Keratinocyte (primary cell): ENCODE results near the gene G6PD. TPM values are rescaled to one million over a fixed set of nuclear protein-coding genes. Genes with fewer than 3 reads are reported as not detected.
A peak's percentile ranks its signal among the peaks of the same experiment; 100 is the strongest.

Experiments
- DNase-seq: peaks from one replicate; pipeline ENCODE4 v3.0.0-alpha.2; 2011; ENCODE audit warnings: low read depth, missing footprints, low spot score
- FAIRE-seq: peaks from 2 replicates; lab custom pipeline; 2011; peaks lifted over from hg19 to GRCh38; lab: Jason Lieb, UNC
- H2AFZ ChIP-seq: 2 replicates; pipeline ENCODE4 v1.6.0; 2012; ENCODE audit warnings: low read length, control low read depth, inconsistent platforms; ENCODE audit not compliant: control insufficient read depth
- H3K27ac ChIP-seq: 2 replicates; pipeline ENCODE4 v1.5.1; 2011; ENCODE audit warnings: low read length; ENCODE audit not compliant: control insufficient read depth, insufficient read depth
- H3K27me3 ChIP-seq: 3 replicates; pipeline ENCODE4 v1.6.0; 2011; ENCODE audit warnings: low read length; ENCODE audit not compliant: control insufficient read depth, insufficient read depth; ENCODE audit errors: extremely low read depth
- H3K36me3 ChIP-seq, 2 experiments: 2 replicates in 1 of 2; 3 replicates in 1 of 2; pipeline ENCODE4 v1.5.1; 2011; ENCODE audit warnings: low read length in 2 of 2, mild to moderate bottlenecking in 1 of 2; ENCODE audit not compliant: control insufficient read depth in 2 of 2, insufficient read depth in 2 of 2; ENCODE audit errors: extremely low read depth in 1 of 2
- H3K4me1 ChIP-seq: 3 replicates; pipeline ENCODE4 v1.5.1; 2011; ENCODE audit warnings: low read length; ENCODE audit not compliant: control insufficient read depth, insufficient read depth; ENCODE audit errors: extremely low read depth
- H3K4me2 ChIP-seq: 3 replicates; pipeline ENCODE4 v1.6.0; 2011; ENCODE audit warnings: low read depth, low read length; ENCODE audit not compliant: control insufficient read depth, insufficient read depth; ENCODE audit errors: extremely low read depth
- H3K4me3 ChIP-seq, 3 experiments: fragments of 200-600 bp in 1 of 3; sonication (generic) in 1 of 3; 2 replicates in 2 of 3; 3 replicates in 1 of 3; pipeline ENCODE4 v1.5.1; 2011 to 2016; ENCODE audit warnings: low read length in 3 of 3, mild to moderate bottlenecking in 3 of 3, control low read depth in 2 of 3, inconsistent platforms in 1 of 3, low read depth in 1 of 3, mixed read lengths in 1 of 3, mixed run types in 1 of 3, moderate library complexity in 1 of 3; ENCODE audit not compliant: control insufficient read depth in 2 of 3, insufficient read depth in 2 of 3; ENCODE audit errors: extremely low read depth in 1 of 3
- H3K79me2 ChIP-seq: 2 replicates; pipeline ENCODE4 v1.6.0; 2012; ENCODE audit warnings: low read length; ENCODE audit not compliant: control insufficient read depth, insufficient read depth
- H3K9ac ChIP-seq: 3 replicates; pipeline ENCODE4 v1.6.0; 2011; ENCODE audit warnings: low read length; ENCODE audit not compliant: control insufficient read depth, insufficient read depth; ENCODE audit errors: extremely low read depth
- H3K9me1 ChIP-seq: 3 replicates; pipeline ENCODE4 v1.6.0; 2011; ENCODE audit warnings: low read length; ENCODE audit not compliant: control insufficient read depth, insufficient read depth; ENCODE audit errors: extremely low read depth
- H3K9me3 ChIP-seq: 2 replicates; pipeline ENCODE4 v1.5.1; 2012; ENCODE audit warnings: low read depth, low read length; ENCODE audit not compliant: control insufficient read depth
- H4K20me1 ChIP-seq: 3 replicates; pipeline ENCODE4 v1.6.0; 2011; ENCODE audit warnings: low read length; ENCODE audit not compliant: control insufficient read depth, insufficient read depth; ENCODE audit errors: extremely low read depth
- EZH2 ChIP-seq: IDR thresholded peaks from one replicate; pipeline ENCODE4 v1.6.1; 2012; ENCODE audit warnings: inconsistent platforms, mild to moderate bottlenecking, low read length, moderate library complexity
- dilution Hi-C: fragments of 300-500 bp; cut with MboI; formaldehyde crosslinking; loops from one replicate; pipeline ENCODE4 v1.7.0; 2020; ENCODE audit warnings: low sequenced_read_pairs; ENCODE audit not compliant: extremely low pct_ligation_motif_present
- polyA plus RNA-seq, 5 experiments: library from polyadenylated mRNA; depleted of rRNA in 3 of 5; stranded (reverse) in 3 of 5; stranded (forward) in 1 of 5; unstranded in 1 of 5; fragments of >200 nt; gene quantifications; 1 replicate in 1 of 5; 2 replicates in 3 of 5; 3 replicates in 1 of 5; pipeline versions ENCODE4 v1.2.1 to v1.2.3, GENCODE V29; 2011 to 2012; ENCODE audit warnings: missing spikeins in 2 of 5, low read depth in 1 of 5, low replicate concordance in 1 of 5
- TF ChIP-seq, protein P1 (sequence below), 3 experiments: IDR thresholded peaks in 1 of 3; conservative IDR thresholded peaks in 1 of 3; optimal IDR thresholded peaks in 1 of 3; 2 replicates in 2 of 3; 3 replicates in 1 of 3; pipeline versions ENCODE3 to v1.5.1; 2011; ENCODE audit warnings: low read length in 3 of 3, mild to moderate bottlenecking in 3 of 3, moderate library complexity in 2 of 3, control low read depth in 1 of 3, inconsistent platforms in 1 of 3; ENCODE audit not compliant: insufficient read depth in 2 of 3; ENCODE audit errors: extremely low read depth in 1 of 3

Gene G6PD
- polyA plus RNA-seq, 1 donor (not counting 4 experiments of a cell fraction or from before 2014, with no cell fraction given) = 41.6 TPM

- H3K4me2 ChIP-seq = peak overlapping the region; percentile 41
- dilution Hi-C loops = no loop called here
- peaks cover 3% of the 10 kb centered on the region for H4K20me1 ChIP-seq
- no peaks in the 10 kb centered on the region for H3K27me3 ChIP-seq
- no peak overlapping the region for H3K27ac ChIP-seq
- H3K9ac ChIP-seq = no peak overlapping the region
- H3K9me3 ChIP-seq = no peaks in the 10 kb centered on the region
- FAIRE-seq = no peak
- peaks cover 54% of the 10 kb centered on the region for H3K79me2 ChIP-seq
- no peak overlapping the region for H2AFZ ChIP-seq
- peaks cover 4% of the 10 kb centered on the region in 2 experiments for H3K36me3 ChIP-seq
- no peak for TF ChIP-seq EZH2
- TF ChIP-seq, protein P1, sequence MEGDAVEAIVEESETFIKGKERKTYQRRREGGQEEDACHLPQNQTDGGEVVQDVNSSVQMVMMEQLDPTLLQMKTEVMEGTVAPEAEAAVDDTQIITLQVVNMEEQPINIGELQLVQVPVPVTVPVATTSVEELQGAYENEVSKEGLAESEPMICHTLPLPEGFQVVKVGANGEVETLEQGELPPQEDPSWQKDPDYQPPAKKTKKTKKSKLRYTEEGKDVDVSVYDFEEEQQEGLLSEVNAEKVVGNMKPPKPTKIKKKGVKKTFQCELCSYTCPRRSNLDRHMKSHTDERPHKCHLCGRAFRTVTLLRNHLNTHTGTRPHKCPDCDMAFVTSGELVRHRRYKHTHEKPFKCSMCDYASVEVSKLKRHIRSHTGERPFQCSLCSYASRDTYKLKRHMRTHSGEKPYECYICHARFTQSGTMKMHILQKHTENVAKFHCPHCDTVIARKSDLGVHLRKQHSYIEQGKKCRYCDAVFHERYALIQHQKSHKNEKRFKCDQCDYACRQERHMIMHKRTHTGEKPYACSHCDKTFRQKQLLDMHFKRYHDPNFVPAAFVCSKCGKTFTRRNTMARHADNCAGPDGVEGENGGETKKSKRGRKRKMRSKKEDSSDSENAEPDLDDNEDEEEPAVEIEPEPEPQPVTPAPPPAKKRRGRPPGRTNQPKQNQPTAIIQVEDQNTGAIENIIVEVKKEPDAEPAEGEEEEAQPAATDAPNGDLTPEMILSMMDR (optimal IDR thresholded peaks at IDR 0.05 in 1 of 3, IDR thresholded peaks at IDR 0.05 in 1 of 3, conservative IDR thresholded peaks at IDR 0.05 in 1 of 3; ENCODE audit: extremely low read depth in 1 of 3, insufficient read depth in 2 of 3, low read length in 3 of 3) = no peak
- H3K9me1 ChIP-seq = no peaks in the 10 kb centered on the region
- peaks cover 14% of the 10 kb centered on the region for H3K4me1 ChIP-seq
- no peak overlapping the region for H3K4me3 ChIP-seq
- DNase-seq = no peak
Measured at GRCh38 chrX:154549766-154550165, 3.1 kb upstream of the G6PD start.

GRCh38 chrX:154548028-154548316 is 1.3 kb upstream of the G6PD start:
- Histone ChIP-seq H3K27me3 (no peaks in the 10 kb centered on the region), H3K4me1 (peaks cover 17% of the 10 kb centered on the region), H3K36me3 (peaks cover 3 to 4% of the 10 kb centered on the region in 2 experiments), H3K9ac (peak overlapping the region; percentile 90), H3K79me2 (peaks cover 48% of the 10 kb centered on the region), H2AFZ (peak overlapping the region; percentile 49), H3K9me3 (no peaks in the 10 kb centered on the region), H3K4me2 (peak overlapping the region; percentile 69), H3K27ac (peak overlapping the region; percentile 90), H4K20me1 (peaks cover 3% of the 10 kb centered on the region), H3K9me1 (no peaks in the 10 kb centered on the region), H3K4me3 (peak overlapping the region; percentile 63 to 82 (median 79))
- dilution Hi-C loops = no loop called here
- FAIRE-seq = no peak
- DNase-seq = no peak
- TF ChIP-seq, protein P1 (optimal IDR thresholded peaks at IDR 0.05 in 1 of 3, IDR thresholded peaks at IDR 0.05 in 1 of 3, conservative IDR thresholded peaks at IDR 0.05 in 1 of 3; ENCODE audit: extremely low read depth in 1 of 3, insufficient read depth in 2 of 3, low read length in 3 of 3) = no peak
- no peak for TF ChIP-seq EZH2
